Liver (tissue), 9 donors: ENCODE measurements around the gene TARBP1. TPM values are rescaled to one million over a fixed set of nuclear protein-coding genes. Genes with fewer than 3 reads are reported as not detected.

Experiments used
- DNase-seq: peaks from one replicate; pipeline ENCODE4 v3.0.0-alpha.2; 2017; ENCODE audit warnings: low spot score
- H3K27ac ChIP-seq, 2 donors: one replicate each; pipeline ENCODE4 v1.7.0; 2013; ENCODE audit warnings: inconsistent platforms in 2 of 2, low read length in 2 of 2, control low read depth in 1 of 2, low read depth in 1 of 2, mild to moderate bottlenecking in 1 of 2
- H3K27me3 ChIP-seq, 4 donors: one replicate each; pipeline versions ENCODE4 v1.6.1 to v1.7.0; 2013; ENCODE audit warnings: low read length in 3 of 4, inconsistent platforms in 1 of 4, mild to moderate bottlenecking in 1 of 4, moderate library complexity in 1 of 4; ENCODE audit not compliant: control insufficient read depth in 4 of 4, insufficient read depth in 4 of 4
- H3K36me3 ChIP-seq, 4 donors: one replicate each; pipeline versions ENCODE4 v1.6.1 to v1.7.0; 2013; ENCODE audit warnings: low read length in 3 of 4, mild to moderate bottlenecking in 3 of 4, low read depth in 1 of 4, moderate library complexity in 1 of 4; ENCODE audit not compliant: control insufficient read depth in 4 of 4, insufficient read depth in 3 of 4
- H3K4me1 ChIP-seq, 4 donors: one replicate each; pipeline versions ENCODE4 v1.6.1 to v1.7.0; 2013; ENCODE audit warnings: low read length in 3 of 4, mild to moderate bottlenecking in 3 of 4, moderate library complexity in 1 of 4; ENCODE audit not compliant: control insufficient read depth in 4 of 4, insufficient read depth in 4 of 4
- H3K4me3 ChIP-seq, 3 donors: one replicate each; pipeline versions ENCODE4 v1.6.1 to v1.7.0; 2013; ENCODE audit warnings: low read length in 3 of 3, control low read depth in 1 of 3, low read depth in 1 of 3, mild to moderate bottlenecking in 1 of 3
- H3K9ac ChIP-seq, 2 donors: one replicate each; pipeline ENCODE4 v1.7.0; 2013; ENCODE audit warnings: low read length in 2 of 2, mild to moderate bottlenecking in 2 of 2, moderate library complexity in 2 of 2, control low read depth in 1 of 2, low read depth in 1 of 2
- H3K9me3 ChIP-seq, 4 donors: one replicate each; pipeline versions ENCODE4 v1.6.1 to v1.7.0; 2013; ENCODE audit warnings: low read length in 3 of 4; ENCODE audit not compliant: control insufficient read depth in 4 of 4
- ATF3 ChIP-seq: IDR thresholded peaks from 2 replicates; pipeline ENCODE4 v1.6.1; 2016; ENCODE audit warnings: antibody characterized with exemption
- EGR1 ChIP-seq, 2 donors: IDR thresholded peaks; 2 replicates each; pipeline ENCODE4 v1.6.1; 2016 to 2018; ENCODE audit warnings: antibody characterized with exemption in 2 of 2, low read depth in 2 of 2
- FOXA1 ChIP-seq: IDR thresholded peaks from 2 replicates; pipeline ENCODE4 v1.6.1; 2016; ENCODE audit warnings: antibody characterized with exemption
- FOXA2 ChIP-seq: IDR thresholded peaks from 2 replicates; pipeline ENCODE4 v1.6.1; 2016; ENCODE audit warnings: antibody characterized with exemption
- GABPA ChIP-seq, 2 donors: IDR thresholded peaks in 1 of 2; conservative IDR thresholded peaks in 1 of 2; 2 replicates each; pipeline ENCODE4 v1.6.1; 2016; ENCODE audit warnings: antibody characterized with exemption in 2 of 2, mild to moderate bottlenecking in 1 of 2, moderate library complexity in 1 of 2
- HNF4A ChIP-seq, 2 donors: conservative IDR thresholded peaks; 2 replicates each; pipeline ENCODE4 v1.6.1; 2016; ENCODE audit warnings: antibody characterized with exemption in 2 of 2, mild to moderate bottlenecking in 2 of 2
- MAX ChIP-seq: IDR thresholded peaks from 2 replicates; pipeline ENCODE4 v1.6.1; 2016; ENCODE audit warnings: antibody characterized with exemption
- NR2F2 ChIP-seq: IDR thresholded peaks from 2 replicates; pipeline ENCODE4 v1.6.1; 2016; ENCODE audit warnings: antibody characterized with exemption
- RAD21 ChIP-seq, 2 donors: IDR thresholded peaks; 2 replicates each; pipeline ENCODE4 v1.6.1; 2016; ENCODE audit warnings: antibody characterized with exemption in 2 of 2, mild to moderate bottlenecking in 2 of 2
- REST ChIP-seq: IDR thresholded peaks from 2 replicates; pipeline ENCODE4 v1.6.1; 2016; ENCODE audit warnings: antibody characterized with exemption, mild to moderate bottlenecking
- RXRA ChIP-seq, 2 donors: IDR thresholded peaks; 2 replicates each; pipeline ENCODE4 v1.6.1; 2017 to 2018; ENCODE audit warnings: antibody characterized with exemption in 2 of 2, mild to moderate bottlenecking in 1 of 2
- SP1 ChIP-seq: IDR thresholded peaks from 2 replicates; pipeline ENCODE4 v1.6.1; 2018; ENCODE audit warnings: antibody characterized with exemption, mild to moderate bottlenecking
- TAF1 ChIP-seq: conservative IDR thresholded peaks from 2 replicates; pipeline ENCODE4 v1.6.1; 2016; ENCODE audit warnings: antibody characterized with exemption, mild to moderate bottlenecking
- YY1 ChIP-seq: IDR thresholded peaks from 2 replicates; pipeline ENCODE4 v1.6.1; 2016; ENCODE audit warnings: antibody characterized with exemption, mild to moderate bottlenecking
- ZBTB33 ChIP-seq: IDR thresholded peaks from 2 replicates; pipeline ENCODE4 v1.6.1; 2016; ENCODE audit warnings: antibody characterized with exemption
- WGBS: extraction: QIAGEN DNeasy Blood & Tissue Kit; methylation state at CpG from one replicate; pipeline ENCODE4 v1.1.7; 2013; 5-methylcytosine and 5-hydroxymethylcytosine counted together
- polyA plus RNA-seq, 2 donors: library from polyadenylated mRNA; stranded (reverse) in 1 of 2; unstranded in 1 of 2; fragments of 200-250 nt in 1 of 2; fragments of >200 nt in 1 of 2; fragmentation: Nextera tagmentation in 1 of 2; extraction: Ambion mirVana in 1 of 2; gene quantifications; one replicate each; pipeline versions ENCODE4 v1.2.1 to v1.2.3, GENCODE V29; 2013 to 2015
- total RNA-seq, 2 donors: library from RNA; depleted of rRNA; stranded (reverse); fragments of >200 nt; gene quantifications; one replicate each; pipeline ENCODE4 v1.2.3, GENCODE V29; 2014
- TF ChIP-seq, protein P1 (sequence below): fragments of 150-350 bp; IDR thresholded peaks from 2 replicates; pipeline ENCODE4 v1.5.1; 2017; ENCODE audit warnings: improper control_type of control experiment, low read depth, low read length; ENCODE audit not compliant: missing input control
- donor health status: healthy.
- donor health status: healthy.
- donor health status: healthy.
- donor health status: healthy.
- donor health status: healthy.

TARBP1 gene
- total and polyA plus RNA-seq, 4 donors = 4.1 to 17.6 (median 9.1) TPM

DNA sequence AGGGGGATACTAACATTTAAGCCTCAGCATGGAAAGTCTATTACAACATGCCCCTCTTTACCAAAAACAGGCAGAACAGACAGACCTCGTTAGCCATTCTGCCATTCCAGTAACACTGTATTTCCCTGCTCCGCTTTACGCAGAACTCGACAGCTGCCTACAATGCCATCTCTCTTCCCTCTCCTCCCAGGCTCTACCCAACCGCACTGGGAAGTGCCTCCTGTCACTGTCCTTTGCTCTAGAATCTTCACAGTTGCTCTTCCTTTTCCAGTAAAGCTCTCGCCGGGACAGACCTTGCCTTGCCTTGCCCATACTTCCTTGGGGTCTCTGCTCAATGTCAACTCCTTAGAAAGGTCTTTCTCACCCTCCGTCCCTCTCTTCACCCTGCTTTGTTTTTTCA lies 82.9 kb downstream of the TARBP1 start:
- H3K36me3 ChIP-seq = peaks cover 0 to 12% (median 4%) of the 10 kb centered on the region in 4 donors
- TF ChIP-seq RXRA (IDR thresholded peaks at IDR 0.05) (no peak), GABPA (IDR thresholded peaks at IDR 0.05 in 1 of 2, conservative IDR thresholded peaks at IDR 0.05 in 1 of 2) (no peak), HNF4A (conservative IDR thresholded peaks at IDR 0.05) (no peak), NR2F2 (no peak), REST (no peak), FOXA1 (no peak), TAF1 (no peak), SP1 (no peak), RAD21 (IDR thresholded peaks at IDR 0.05) (no peak), ZBTB33 (no peak), MAX (no peak), YY1 (no peak), ATF3 (no peak), FOXA2 (no peak)
- WGBS = 95% methylated on average over 8 of the region's 8 CpGs

GRCh38 chr1:234395297-234395696 lies 83.7 kb downstream of the TARBP1 start:
- no peaks in the 10 kb centered on the region for H3K4me1 ChIP-seq
- H3K9ac ChIP-seq = no peak overlapping the region
- peaks cover 0 to 14% (median 7%) of the 10 kb centered on the region in 4 donors for H3K36me3 ChIP-seq
- no peaks in the 10 kb centered on the region for H3K27me3 ChIP-seq
- no peak for DNase-seq
- no peak overlapping the region for H3K4me3 ChIP-seq
- H3K27ac ChIP-seq = no peak overlapping the region
- no peaks in the 10 kb centered on the region for H3K9me3 ChIP-seq
- TF ChIP-seq RXRA (IDR thresholded peaks at IDR 0.05) (no peak), SP1 (no peak), NR2F2 (no peak), EGR1 (IDR thresholded peaks at IDR 0.05; ENCODE audit: low read depth in 2 of 2) (no peak), HNF4A (conservative IDR thresholded peaks at IDR 0.05) (no peak)
- TF ChIP-seq, protein P1, sequence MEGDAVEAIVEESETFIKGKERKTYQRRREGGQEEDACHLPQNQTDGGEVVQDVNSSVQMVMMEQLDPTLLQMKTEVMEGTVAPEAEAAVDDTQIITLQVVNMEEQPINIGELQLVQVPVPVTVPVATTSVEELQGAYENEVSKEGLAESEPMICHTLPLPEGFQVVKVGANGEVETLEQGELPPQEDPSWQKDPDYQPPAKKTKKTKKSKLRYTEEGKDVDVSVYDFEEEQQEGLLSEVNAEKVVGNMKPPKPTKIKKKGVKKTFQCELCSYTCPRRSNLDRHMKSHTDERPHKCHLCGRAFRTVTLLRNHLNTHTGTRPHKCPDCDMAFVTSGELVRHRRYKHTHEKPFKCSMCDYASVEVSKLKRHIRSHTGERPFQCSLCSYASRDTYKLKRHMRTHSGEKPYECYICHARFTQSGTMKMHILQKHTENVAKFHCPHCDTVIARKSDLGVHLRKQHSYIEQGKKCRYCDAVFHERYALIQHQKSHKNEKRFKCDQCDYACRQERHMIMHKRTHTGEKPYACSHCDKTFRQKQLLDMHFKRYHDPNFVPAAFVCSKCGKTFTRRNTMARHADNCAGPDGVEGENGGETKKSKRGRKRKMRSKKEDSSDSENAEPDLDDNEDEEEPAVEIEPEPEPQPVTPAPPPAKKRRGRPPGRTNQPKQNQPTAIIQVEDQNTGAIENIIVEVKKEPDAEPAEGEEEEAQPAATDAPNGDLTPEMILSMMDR = no peak
- 87% methylated on average over 5 of the region's 5 CpGs for WGBS

More for the DNA sequence above, 82.9 kb downstream of the TARBP1 start:
- no peak for DNase-seq
- Histone ChIP-seq H3K9me3 (no peaks in the 10 kb centered on the region), H3K27me3 (no peaks in the 10 kb centered on the region), H3K27ac (no peak overlapping the region), H3K9ac (no peak overlapping the region), H3K4me1 (peaks cover 0 to 5% (median under 1%) of the 10 kb centered on the region in 4 donors), H3K4me3 (no peak overlapping the region)
